GM21447 (cell line): Measurements from ENCODE around the gene MOB3B.
"Not testable (repeated sequence)": the region's sequence is repeated elsewhere in the genome, so short reads cannot be mapped to it uniquely, and the experiment has no call there.

Experiments
- ATAC-seq: cut with Tn5 transposase; IDR thresholded peaks from one replicate; pipeline ENCODE4 v1.9.1; 2021; ENCODE audit not compliant: unreplicated experiment

MOB3B gene

DNA sequence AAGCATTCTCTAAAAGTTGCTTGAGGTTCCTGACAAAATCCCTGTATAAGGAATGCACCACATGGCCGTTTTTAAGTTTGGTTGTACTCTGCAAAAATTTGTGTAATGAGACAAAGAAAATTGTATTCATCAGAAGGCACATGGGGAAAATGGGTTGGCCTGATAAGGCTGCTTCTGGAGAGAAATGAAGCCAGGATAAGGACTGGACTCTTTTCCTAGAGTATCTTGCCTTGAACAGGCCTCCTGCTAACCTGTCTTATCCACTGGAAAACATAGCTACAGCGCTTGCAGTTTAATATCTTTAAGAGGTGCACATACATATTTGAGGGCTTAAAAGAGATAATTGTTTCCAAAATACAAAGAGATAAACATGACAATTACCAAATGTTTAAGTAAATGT lies 46.9 kb downstream of the MOB3B start:
- ATAC-seq = no peak

DNA sequence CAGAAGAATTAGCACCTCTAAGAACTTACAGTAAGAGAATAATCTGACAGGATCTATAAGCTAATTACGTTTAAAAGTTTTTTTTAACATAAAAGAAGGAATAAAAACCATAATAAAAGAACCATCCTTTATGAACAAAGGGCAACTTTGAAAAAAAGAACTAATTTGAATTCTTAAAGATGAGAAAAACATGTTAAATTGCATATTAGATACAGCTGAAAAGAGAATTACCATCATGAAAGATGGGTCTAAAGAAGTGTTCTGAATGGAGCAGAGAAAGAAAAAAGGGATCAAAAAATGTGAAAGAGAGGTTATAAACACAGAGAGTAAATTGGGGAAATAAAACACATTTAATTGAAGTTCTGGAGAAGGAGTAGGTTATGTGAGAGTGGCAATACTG lies 51.3 kb downstream of the MOB3B start:
- no peak for ATAC-seq

DNA sequence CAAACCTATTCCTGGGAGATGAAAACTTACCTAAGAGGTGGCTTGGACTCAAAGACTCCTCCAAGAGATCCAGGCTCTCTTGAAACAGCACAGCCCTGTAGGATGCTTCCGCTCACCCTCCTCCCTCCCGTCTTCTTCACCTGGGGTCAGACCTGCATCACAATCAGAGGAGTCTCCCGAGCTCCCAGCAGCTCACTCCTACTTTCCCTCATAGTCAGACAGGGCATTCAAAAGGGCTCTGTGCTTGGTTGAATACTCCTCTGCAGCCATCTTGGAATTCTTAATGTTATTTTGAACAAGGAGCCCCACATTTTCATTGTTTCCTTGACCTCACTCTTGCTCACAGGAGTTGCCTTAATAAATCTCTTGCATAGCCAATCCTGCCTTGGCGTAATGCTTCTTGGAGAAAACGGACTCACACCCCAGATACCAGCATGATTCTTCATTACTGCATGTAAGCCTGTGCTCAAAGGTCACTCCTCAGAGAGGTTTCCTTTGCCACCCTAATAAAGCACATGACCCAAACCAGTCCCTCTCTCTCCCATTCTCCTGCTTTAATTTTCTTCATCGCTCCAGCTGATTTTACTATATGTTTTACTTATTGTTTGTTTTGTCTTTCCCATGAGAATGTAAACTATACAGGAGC lies 52.6 kb downstream of the MOB3B start:
- no peak for ATAC-seq

DNA sequence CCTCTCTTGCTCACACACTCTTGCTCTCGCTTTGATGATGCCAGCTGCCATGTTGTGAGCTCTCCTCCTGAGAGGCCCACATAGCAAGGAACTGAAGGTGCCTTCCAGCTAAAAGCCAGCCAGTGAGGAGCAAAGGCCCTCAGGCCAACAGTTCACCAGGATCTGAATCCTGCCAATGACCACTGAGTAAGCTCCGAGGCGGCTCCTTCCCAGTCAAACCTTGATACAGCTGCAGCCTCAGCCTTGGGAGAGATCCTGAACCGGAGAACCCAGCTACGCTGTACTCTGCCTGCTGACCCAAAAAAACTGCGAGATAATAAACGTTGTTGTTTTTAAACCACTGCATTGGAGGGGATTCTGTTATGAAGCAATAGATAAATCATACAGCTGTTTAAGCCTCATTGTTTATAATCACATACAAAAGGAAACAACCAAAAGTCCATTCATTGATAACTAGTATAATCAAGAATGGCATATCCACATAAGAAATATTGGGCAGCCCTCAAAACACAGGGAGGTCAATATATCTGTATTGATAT lies 54.5 kb downstream of the MOB3B start:
- no peak for ATAC-seq

DNA sequence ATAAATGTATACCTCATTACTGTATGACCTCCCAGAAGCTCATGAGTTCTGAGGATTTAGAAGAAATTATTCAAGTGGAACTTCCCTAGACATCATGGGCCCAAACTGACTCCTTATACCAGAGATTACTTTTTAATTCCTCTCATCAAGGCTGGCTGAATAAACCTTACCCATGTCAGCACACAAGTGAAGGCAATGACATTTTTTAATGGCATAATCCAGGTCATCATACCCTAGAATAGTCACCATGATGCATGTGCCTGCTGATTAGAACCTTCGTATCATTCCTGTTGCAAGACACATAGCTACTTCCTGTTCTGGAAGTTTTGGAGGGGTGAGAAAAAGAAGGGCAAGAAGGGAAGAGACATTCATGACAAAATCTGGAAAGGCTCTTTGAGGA lies 55.3 kb downstream of the MOB3B start:
- ATAC-seq = no peak

DNA sequence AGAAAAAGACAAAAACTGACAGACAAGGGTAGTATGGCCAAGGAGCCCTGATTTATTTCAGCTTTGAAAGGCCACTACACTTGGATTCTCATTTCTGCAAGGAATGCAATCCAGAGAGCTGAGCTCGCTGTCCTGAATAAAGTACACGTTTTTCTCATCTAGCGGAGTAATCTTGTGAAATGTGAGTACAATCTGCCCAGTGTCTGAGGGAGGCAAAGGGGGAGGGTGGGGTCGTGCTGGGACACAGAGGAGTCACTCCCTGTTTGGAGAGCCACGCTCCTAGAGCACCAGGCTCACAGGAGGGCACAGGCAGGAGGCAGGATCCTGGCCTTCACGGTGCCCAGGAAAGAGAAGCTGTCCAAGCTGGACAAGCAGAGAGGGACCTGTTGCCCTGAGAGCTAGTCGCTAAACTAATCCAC lies 56.5 kb downstream of the MOB3B start:
- no peak for ATAC-seq

DNA sequence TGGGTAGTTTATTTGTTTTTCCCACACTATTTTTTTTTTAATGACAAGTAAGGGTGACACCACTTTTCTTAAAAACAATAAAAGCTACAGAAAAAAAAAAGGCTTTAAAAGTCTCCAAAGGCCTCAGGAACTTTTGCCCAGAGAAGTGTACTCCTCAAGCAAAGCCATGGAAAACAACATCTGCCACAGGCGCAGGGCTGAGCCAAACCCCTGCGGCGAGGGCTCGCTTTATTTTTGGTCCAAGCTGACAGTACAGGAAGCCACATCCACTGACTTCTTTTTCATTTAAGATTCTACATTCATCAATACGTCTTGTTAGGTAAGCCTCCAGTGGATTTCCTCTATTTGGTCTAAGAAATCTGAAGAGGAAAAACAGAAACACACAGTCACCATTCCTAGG lies 57.4 kb downstream of the MOB3B start:
- no peak for ATAC-seq

DNA sequence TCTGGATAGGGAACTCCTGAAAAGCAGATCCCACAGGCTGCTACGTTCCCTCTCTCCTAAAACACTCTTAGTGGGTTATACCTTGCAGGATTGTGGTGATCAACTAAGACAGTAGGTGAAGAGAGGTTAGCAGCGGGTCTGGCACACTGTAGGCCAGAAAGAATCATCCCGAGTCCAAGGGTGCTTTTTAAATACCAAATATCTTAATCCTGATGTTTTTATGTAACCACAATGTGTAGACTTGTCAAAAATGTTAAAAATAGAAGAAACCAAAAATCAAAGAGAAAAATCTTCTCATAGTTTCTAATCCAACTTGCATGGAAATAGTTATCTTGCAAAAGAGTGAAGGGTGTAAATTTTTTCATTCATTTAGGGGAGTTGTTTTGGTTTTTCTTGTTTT lies 57.8 kb downstream of the MOB3B start:
- no peak for ATAC-seq

DNA sequence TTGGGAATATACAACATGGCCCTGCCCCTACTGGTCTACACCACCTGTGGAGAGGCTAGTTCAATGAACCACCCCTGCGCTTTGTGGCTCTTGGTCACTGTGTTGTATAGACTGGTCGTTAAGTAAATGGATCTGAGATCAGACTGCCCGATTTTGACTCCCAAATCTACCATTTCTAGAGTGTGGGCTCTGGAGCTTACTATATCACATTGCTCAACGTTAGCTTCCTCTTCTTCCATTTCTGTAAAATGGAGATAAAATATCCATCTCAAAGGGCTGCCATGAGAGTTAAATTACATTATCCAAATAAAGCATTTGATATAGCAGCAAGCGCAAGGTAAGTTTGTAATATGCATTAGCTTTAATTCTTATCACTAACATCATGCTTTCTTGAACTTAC lies 58.2 kb downstream of the MOB3B start:
- no peak for ATAC-seq

DNA sequence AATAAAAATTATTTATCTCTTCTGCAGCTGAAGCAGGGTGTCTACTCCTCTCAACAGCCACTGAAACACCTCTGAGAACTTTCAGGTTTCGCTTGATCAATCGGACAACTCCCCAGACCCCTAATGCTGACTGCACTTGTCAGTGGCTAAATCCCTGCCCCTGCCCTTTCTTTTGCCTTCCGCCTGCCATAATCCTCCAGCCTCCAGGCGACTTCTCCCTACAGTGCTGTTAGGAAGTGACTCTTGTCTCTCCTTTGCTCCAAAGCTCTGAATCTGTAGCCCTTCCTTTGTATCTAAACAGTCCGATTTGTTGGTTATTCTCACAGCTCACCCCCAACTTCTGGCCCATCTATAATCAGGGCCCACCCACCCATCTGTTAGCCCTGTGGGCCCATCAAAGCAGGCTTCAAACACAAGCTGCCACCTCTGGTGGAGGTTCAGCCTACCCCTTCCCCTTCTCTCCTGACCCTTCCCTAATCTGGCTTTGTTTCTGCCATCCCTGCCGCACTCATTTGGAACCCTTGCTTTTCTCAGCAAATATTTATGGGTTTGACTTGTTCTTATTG lies 59.2 kb downstream of the MOB3B start:
- no peak for ATAC-seq

DNA sequence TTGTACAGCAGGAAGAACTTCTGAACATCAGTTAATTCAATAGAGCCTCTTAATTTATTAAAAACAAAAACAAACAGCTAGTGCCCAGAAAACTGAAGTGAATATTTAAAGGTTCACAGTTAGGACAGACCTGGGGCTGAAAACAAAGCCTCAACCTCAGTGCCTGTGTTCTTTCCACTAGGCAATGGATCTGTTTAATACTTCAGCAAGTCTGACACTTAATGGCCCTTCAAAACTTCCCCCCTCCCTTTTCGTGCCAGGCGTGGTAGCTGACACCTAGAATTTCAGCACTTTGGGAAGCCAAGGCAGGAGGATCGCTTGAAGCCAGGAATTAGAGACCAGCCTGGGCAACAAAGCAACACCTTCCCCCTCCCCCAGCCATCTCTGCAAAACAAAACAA lies 60.1 kb downstream of the MOB3B start:
- ATAC-seq = no peak

DNA sequence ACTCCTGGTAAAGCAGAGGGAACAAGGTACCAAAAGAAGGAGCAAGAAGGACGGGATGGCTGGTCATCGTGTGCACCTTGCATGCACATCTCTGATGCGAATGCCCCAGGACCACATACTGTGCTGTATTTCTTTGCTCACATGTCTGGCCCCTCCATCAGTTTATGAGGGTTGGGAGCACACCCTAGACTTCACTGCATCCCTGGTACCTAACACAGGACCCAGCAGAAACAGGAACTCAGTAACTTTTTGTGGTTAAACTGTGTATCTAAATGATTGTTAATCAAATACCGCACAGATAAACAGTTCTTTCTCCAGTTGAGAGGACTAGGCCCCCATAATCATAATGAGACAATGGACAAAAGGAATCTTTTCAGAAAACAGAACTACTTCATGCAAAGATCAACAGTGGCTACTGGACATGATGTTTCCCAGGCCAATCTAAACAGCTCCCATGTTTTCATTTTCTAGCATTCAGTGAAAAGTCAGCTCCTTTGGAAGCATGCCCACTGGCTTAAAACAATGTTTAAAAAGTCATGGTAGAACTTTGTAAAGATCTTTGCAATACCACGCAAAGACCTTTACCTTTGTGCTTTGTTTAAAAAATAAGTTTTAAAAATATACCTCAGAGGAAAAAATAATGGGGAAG lies 61.0 kb downstream of the MOB3B start:
- ATAC-seq = no peak

DNA sequence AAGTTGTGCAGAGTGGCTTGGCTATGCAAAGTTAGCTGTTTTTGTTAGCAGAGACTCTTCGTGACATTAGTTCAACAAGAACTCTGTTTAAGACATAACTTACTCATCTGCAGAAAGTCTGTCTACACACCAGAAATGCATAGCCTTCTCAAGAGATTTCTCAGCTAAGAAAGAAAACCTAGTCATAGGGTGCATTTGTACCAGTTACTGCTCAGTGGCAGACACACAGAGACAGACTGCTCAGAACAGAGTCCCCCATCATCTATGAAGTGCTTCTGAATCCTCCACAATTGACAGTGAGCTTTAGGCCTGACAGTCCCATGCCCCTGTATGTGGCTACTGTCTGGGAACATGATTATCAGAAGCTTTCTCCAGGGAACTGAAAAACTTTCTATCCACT lies 61.6 kb downstream of the MOB3B start:
- ATAC-seq = no peak

DNA sequence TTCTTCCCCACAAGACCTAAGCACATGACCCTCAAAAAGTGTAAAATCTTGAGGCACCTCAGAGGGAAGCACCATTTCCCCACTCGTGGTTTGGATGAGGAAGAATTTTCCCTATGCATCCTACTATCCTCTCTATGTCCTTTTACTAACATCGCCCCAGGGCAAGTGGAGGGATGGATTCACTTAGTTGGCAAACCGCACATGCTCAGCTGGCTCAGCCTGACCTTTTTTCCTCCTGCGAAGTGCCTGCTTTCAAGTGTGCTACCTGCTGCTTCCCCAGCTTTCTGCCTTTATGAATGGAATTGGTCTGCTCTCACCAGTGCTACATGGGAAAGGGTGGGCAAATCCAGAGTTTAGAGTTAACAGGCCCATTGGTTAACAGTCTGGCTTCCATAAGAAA lies 62.1 kb downstream of the MOB3B start:
- ATAC-seq = no peak

DNA sequence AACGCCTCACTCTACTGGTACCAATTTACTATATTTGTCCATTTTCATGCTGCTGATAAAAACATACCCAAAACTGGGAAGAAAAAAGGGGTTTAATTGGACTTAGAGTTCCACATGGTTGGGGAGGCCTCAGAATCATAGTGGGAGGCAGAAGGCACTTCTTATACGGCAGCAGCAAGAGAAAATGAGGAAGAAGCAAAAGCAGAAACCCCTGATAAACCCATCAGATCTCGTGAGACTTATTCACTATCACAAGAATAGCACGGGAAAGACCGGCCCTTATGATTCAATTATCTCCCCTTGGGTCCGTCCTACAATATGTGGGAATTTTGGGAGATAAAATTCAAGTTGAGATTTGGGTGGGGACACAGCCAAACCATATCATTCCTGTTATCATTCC lies 63.1 kb downstream of the MOB3B start:
- not testable (repeated sequence) for ATAC-seq

DNA sequence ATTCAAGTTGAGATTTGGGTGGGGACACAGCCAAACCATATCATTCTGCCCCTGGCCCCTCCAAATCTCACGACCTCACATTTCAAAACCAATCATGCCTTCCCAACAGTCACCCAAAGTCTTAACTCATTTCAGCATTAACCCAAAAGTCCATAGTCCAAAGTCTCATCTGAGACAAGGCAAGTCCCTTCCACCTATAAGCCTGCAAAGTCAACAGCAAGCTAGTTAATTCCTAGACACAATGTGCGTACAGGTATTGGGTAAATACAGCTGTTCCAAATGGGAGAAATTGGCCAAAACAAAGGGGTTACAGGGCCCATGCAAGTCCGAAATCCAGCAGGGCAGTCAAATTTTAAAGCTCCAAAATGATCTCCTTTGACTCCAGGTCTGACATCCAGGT lies 64.7 kb downstream of the MOB3B start:
- ATAC-seq = not testable (repeated sequence)

DNA sequence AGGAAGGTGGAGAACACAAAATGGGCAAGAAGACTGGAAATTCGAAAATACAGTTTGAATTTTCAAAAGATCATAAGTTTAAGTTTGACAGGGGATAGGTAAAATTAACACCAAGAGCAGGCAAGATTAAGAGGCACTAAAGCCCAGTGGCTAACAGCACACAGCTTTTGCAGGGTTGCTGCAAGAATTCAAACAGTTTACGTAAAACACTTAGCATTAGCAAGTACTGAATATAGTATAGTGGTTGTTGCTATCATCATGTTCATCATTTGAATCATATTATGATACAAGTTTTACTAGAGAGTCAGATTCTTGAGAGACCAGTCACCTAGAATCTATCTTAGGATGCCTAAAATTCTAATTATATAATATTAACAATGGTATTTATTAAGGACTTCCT lies 66.8 kb downstream of the MOB3B start:
- no peak for ATAC-seq

DNA sequence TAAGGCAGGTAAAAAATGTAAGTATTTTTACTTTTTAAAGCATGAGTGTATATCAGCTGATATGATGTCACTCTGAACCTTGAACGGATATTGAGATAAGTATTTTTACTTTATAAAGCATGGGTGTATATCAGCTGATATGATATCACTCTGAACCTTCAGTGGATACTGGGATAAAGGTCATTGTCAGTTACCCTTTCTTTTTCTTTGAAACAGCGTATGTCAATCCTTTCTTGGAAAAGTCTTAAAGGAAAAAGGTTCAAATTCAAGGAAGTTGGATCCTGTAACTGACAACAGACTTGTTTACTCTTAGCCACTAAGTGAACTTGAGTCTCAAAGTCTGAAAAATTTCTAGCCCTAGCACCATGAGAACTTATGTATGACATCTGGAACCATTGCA lies 67.2 kb downstream of the MOB3B start:
- no peak for ATAC-seq

DNA sequence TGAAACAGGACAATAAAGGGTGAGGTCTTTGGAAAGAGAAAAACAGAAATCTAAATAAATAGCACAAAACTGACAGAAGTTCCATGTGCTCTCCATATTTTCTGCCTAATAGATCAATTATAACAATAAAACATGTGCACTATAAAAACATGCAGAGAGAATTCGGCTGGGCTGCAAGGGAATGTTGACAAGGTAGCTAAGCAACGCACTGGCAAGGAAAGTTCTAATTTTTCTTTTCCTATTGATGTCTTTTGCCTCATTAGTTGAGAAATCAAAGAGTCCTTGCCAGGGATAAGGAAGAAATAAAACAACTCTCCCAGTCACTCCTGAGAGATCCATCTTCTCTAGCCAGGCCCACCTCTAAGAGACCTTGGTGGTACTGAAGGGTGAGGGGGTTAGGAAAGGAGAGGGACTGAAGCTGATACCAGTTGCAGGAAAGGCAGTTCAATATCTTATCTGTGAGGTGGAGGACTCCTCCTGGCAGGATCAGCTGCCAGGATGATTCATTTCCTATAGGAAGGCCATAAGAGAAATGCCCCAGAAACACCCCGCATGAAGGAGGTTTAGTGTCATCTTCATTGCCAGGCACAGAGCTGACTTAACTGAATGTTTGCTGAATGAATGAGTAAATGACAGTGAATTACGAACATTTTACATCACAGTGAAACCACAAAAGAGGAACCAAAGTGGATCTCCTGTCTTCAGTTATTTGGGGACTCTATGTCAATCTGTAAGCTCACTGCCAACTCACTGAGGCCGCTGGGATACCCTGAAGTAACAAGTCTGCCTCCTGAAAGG lies 69.2 kb downstream of the MOB3B start:
- peak; percentile 83 for ATAC-seq

DNA sequence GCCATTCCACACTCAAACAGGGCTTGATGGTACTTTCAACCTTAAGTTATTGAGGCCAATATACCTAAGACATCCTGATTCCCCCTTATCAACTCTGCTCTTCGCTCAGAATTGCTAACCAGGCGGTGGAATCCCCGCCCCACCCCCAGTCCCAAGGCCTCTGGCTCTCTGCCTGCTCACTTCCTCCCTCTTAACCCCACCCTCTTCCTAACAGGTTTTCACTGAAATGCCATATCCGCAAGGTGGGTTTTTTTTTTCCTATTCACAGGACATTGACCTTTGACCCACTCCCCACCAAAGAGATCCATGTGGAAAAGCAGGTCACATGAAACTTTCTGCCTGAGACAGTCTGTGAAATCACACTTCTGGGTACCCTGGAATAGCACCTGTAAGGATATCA lies 72.2 kb downstream of the MOB3B start:
- ATAC-seq = no peak

DNA sequence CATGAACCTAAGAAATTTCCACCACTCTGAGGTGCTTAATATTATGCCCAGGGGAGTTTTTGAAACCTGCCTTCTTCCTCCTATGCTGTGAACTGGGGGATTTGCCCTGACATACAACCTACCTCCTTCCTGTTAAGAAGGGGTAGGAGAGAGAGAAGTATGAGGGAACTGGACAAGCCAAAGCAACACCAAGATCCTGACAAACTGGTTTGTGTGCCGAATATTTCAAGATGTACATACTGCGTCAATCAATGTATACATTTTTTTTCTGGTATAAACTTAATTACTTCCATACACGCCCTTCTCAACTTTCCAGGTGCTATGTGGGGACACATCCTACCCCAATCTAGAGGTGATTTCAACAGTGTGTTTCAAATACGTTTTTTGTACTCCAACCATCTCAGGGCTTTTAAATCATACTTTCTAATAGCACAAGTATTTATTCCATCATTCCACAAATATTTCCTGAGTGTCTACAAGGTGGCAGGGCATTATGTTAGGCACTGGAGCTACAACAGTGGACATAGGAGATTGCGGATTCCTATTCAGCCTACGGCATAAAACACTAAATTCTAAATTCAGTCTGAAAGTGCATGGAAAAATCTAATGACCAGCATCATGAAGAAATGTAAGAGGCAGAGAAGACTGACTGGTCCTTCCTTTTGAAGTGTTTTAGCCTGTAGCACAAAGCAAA lies 75.6 kb downstream of the MOB3B start:
- ATAC-seq = no peak
